ENCODE measurements around the gene PCNX2.

The PCNX2 gene

GRCh38 chr1:233255145-233255544, 40.4 kb downstream of the PCNX2 start:
- DNase-seq = no peak

- no peak for DNase-seq
These were observed 41.6 kb downstream of the PCNX2 start for GRCh38 chr1:233253832-233254331.

- DNase-seq = no peak
These were observed 42.2 kb downstream of the PCNX2 start for GRCh38 chr1:233253231-233253831.

- DNase-seq = no peak
These were observed 43.1 kb downstream of the PCNX2 start for GRCh38 chr1:233252441-233252840.

GRCh38 chr1:233251201-233251720, 44.3 kb downstream of the PCNX2 start:
- no peak for DNase-seq

GRCh38 chr1:233248014-233248413, 47.5 kb downstream of the PCNX2 start:
- DNase-seq = no peak

- no peak for DNase-seq
These were observed 48.6 kb downstream of the PCNX2 start for GRCh38 chr1:233246965-233247364.

- DNase-seq = no peak
These were observed 50.2 kb downstream of the PCNX2 start for GRCh38 chr1:233245191-233245765.

GRCh38 chr1:233244183-233244582, 51.3 kb downstream of the PCNX2 start:
- no peak for DNase-seq

GRCh38 chr1:233242827-233243483, 52.6 kb downstream of the PCNX2 start:
- DNase-seq = no peak

- no peak for DNase-seq
These were observed 53.8 kb downstream of the PCNX2 start for GRCh38 chr1:233241759-233242158.

GRCh38 chr1:233240829-233241682, 54.5 kb downstream of the PCNX2 start:
- DNase-seq = peak; percentile 37

GRCh38 chr1:233240371-233240770, 55.2 kb downstream of the PCNX2 start:
- DNase-seq = no peak

GRCh38 chr1:233238884-233239431, 56.6 kb downstream of the PCNX2 start:
- no peak for DNase-seq

- no peak for DNase-seq
These were observed 57.9 kb downstream of the PCNX2 start for GRCh38 chr1:233237647-233238046.

GRCh38 chr1:233233508-233234040, 62.0 kb downstream of the PCNX2 start:
- no peak for DNase-seq

- no peak for DNase-seq
These were observed 65.5 kb downstream of the PCNX2 start for GRCh38 chr1:233230011-233230410.

GRCh38 chr1:233229288-233229687, 66.2 kb downstream of the PCNX2 start:
- no peak for DNase-seq

- no peak for DNase-seq
These were observed 67.5 kb downstream of the PCNX2 start for GRCh38 chr1:233227930-233228465.

GRCh38 chr1:233224311-233224710, 71.2 kb downstream of the PCNX2 start:
- no peak for DNase-seq

- no peak for DNase-seq
These were observed 77.7 kb downstream of the PCNX2 start for GRCh38 chr1:233217832-233218231.

- no peak for DNase-seq
These were observed 79.5 kb downstream of the PCNX2 start for GRCh38 chr1:233216009-233216408.
